HG02642 (cell line): ENCODE measurements around the gene KCNIP3.

Source experiments
- ATAC-seq: cut with Tn5 transposase; IDR thresholded peaks from one replicate; pipeline ENCODE4 v1.9.1; 2021; ENCODE audit warnings: mild to moderate bottlenecking; ENCODE audit not compliant: unreplicated experiment, poor library complexity

Gene KCNIP3

GRCh38 chr2:95325590-95326432 is 28.7 kb downstream of the KCNIP3 start:
- ATAC-seq = no peak

- no peak for ATAC-seq
These were observed 29.4 kb downstream of the KCNIP3 start for GRCh38 chr2:95326433-95327140.

- no peak for ATAC-seq
These were observed 30.7 kb downstream of the KCNIP3 start for GRCh38 chr2:95327861-95328260.

DNA sequence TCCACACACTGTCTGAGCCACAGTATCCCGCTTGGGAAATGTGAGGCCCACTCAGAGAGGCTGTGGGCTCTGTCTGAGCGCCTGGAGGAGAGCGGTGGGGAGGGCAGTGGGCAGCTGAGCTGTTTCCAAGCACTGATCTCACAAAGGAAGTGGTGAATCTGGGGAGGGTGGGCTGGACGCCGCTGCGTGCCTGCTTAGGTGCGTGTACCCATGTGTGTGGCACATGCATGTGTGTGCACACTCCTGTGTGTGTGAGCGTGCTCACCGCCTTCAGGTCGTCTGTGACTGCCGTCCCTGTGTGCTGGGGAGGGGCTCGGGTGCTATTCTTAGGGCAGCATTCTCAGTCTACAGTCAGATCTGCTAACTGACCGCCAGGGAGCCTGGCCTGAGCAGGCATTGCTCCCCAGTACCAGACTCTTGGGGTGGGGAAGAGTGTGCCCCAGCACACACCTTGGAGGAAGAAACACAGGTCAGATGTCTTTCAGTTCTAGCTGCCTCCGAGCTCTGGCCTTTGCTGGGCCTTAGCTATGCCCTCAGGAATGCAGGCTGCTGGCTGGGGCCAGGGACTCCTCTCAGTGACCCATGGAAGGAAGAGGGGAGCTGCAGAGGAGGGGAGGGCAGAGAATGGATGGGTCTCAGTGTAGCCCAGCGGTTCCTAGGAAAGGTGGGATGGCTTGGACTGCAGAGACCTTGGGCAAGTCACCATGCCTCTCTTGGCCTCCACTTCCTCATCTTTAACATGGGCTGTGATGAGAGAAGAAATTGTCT is 31.4 kb downstream of the KCNIP3 start:
- ATAC-seq = no peak

DNA sequence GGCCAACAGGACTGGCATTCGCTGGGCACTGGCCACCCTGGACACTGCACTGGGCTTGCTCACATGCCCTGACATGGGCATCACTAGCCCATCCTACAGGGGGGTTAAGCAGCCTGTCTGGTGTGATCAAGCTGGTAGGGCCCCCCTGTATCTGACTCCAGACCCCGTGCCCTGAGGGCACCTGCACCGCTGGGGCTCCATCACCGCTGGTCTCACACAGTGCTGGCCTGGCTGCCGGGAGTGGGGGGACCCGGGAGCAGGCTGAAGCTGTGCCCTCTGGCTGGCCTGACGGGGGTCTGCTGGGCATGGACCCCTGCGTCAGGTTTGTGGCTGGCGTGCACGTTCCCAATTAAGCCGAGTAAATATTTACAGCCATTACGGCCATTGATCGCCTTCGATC is 32.3 kb downstream of the KCNIP3 start:
- ATAC-seq = no peak

DNA sequence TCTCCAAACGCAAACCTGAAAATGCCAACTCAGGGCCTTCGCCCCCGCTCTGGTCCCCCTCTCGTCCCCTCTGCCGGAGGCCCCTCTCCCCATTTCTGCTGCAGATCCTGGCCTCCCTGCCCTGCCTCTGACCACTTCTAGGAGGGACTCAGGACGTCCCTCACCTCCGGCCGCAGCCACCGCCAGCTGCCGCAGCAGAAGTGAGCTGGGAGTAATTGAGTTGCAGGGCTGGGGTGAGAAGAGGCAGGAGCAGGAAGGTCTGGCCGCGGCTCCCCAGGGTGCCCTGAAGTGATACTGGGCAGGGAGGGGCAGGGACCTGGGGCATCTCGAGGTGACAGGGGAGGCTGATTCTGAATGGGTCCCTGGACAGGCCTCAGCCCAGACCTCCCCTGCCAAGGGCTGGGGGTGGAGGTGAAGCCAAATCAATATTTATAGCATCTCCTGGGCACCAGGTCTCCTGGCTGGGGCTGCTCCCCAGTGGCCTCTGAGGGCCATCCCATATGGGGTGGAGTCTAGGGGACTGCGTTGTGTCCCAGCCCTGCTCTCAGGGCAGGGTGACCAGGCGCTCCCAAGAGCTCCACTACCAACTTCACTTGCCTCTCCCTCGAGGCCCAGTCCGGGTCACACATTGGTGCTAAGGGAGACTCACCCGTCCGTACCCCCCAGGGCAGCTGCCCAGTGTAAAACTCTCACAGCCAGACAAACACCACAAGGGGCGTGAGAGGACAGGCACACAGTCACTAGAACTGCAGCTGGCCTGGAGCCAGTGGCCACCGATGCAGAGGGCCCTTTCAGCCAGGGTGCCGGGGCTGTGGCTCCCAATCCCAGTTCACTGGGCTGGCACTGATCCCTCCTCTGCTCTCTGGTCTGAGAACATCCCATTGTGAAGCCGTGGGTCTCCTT is 33.0 kb downstream of the KCNIP3 start:
- no peak for ATAC-seq

DNA sequence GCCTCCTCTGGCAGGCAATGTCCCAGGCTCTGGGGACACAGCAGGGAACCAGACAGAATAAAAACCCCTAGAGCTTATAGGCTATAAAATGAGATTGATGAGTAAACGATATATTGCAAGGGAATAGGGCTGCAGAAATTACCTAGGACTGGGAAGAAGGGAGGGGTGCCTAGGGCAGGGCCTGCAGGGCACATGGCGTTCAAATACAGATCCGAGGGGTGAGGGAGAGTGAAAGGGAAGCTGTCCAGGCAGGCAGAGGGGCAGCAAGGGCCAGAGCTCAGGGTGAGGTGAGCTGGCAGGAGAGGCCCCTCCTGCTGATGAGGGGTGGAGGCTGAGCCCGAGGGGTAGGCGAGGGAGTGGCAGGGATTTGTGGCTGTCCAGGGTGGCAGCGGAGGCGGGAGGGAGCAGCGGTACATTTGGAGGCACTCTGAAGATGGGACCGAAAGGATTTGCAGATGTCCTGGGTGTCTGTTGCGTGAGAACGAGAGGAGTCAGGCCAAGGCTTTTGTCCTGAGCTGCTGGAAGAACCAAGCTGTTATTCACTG is 33.7 kb downstream of the KCNIP3 start:
- no peak for ATAC-seq

GRCh38 chr2:95331606-95332005 is 34.5 kb downstream of the KCNIP3 start:
- no peak for ATAC-seq

DNA sequence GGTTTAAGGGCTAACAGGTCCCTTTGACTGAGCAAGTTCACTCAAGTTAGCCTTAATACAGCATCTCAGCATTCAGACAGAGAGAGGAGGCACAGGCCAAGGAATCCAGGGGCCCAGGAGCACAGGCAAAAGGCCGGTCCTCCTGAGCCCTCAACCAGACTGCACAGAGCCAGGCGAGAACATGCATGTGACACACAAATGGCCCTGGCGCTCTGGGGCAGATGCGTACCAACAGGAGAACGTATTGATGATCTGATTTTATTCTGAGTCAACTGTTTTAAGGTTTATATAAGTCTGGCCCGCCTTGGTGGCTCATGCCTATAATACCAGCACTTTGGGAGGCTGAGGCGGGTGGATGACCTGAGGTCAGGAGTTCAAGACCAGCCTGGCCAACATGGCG is 34.9 kb downstream of the KCNIP3 start:
- no peak for ATAC-seq

- no peak for ATAC-seq
These were observed 35.9 kb downstream of the KCNIP3 start for GRCh38 chr2:95333056-95333455.

GRCh38 chr2:95333888-95334338 is 36.8 kb downstream of the KCNIP3 start:
- ATAC-seq = no peak

DNA sequence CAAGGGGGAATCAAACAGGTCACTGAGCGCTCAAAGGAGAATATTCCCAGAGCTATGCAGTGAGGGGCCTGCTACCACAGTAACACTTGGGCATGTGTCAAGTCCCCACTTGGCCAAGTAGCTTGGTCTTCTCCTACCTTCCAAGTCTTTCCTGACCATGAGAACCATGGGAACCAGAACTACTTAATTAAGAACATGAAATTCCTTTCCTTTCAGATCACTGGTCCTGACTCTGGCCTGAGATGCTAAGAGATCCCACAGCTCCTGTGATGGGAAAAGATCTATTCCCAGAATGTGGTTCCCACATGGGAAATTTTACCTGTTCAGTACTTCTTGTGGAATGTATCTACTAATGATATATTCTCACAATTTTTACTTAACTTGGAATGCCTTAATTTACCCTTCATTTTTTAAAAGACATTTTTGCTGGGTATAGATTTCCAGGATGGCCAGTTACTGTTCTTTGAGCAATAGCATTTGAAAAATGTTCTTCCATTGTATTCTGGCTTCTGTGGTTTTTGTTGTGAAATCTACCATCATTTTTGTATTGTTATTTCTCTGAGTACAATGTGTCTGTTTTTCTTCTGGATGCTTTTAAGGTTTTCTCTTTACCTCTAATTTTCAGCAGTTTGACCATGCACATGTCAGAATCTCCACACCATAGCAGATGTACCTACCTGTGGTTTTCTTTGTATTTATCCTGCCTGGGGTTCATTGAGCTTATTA is 37.9 kb downstream of the KCNIP3 start:
- ATAC-seq = no peak

- ATAC-seq = no peak
These were observed 39.3 kb downstream of the KCNIP3 start for GRCh38 chr2:95336406-95336805.

DNA sequence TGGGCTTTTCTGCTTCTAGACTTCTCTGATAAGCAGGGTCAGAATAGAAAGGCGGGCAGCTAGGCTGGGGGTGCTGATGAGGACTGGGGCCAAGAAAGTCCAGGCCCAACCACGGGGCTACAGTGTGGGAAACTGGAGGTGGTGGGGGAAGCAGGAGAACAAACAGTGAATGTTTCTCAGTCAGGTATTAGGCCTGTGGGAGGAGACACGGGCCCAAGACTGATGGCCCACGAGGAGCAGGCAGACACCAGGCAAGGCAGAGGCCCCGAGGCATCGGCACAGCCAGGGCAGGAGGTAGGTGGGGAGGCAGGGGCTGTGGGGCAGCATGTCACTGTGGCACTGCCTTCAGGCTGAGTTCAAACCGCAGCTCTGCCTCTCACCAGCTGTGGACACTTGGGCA is 40.7 kb downstream of the KCNIP3 start:
- no peak for ATAC-seq

GRCh38 chr2:95342556-95343320 is 45.6 kb downstream of the KCNIP3 start:
- ATAC-seq = no peak

GRCh38 chr2:95343429-95344214 is 46.5 kb downstream of the KCNIP3 start:
- no peak for ATAC-seq

GRCh38 chr2:95344215-95344583 is 47.1 kb downstream of the KCNIP3 start:
- ATAC-seq = no peak

- no peak for ATAC-seq
These were observed 47.5 kb downstream of the KCNIP3 start for GRCh38 chr2:95344656-95345055.
